NT2/D1 (cell line): ENCODE data around the gene DYNLRB2.

Source experiments
- YY1 ChIP-seq: IDR thresholded peaks from 2 replicates; pipeline ENCODE4 v1.6.1; 2011; ENCODE audit not compliant: insufficient read length, insufficient read depth
- ZNF274 ChIP-seq: IDR thresholded peaks from 2 replicates; pipeline ENCODE4 v1.6.1; 2011; ENCODE audit warnings: mild to moderate bottlenecking, low read depth, low read length

- TF ChIP-seq ZNF274 (no peak), YY1 (no peak)
Measured at GRCh38 chr16:80585764-80586163, 45.0 kb downstream of the DYNLRB2 start.
